ENCODE results near the gene IDUA.

DNA sequence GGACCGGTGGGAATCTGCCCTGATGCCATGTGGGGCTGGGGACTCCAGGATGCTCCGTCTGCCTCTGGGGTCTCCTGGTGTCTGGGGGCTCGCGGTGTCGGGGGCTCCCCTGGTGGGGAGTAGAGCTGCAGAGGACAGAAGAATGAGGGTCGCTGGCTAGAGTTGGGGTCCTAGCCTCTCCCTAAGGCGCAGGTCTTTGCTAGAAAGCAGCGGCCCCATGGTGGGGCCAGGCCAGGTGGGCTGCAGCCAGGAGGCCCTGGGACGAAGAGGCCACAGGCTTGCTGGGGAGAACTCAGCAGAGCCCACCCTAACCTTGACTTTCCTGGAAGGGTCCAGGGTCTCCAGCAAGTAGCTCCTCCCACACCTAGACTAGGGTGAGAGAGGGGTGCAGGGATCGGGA, 46.0 kb downstream of the IDUA start:
- TF ChIP-seq, protein P1, sequence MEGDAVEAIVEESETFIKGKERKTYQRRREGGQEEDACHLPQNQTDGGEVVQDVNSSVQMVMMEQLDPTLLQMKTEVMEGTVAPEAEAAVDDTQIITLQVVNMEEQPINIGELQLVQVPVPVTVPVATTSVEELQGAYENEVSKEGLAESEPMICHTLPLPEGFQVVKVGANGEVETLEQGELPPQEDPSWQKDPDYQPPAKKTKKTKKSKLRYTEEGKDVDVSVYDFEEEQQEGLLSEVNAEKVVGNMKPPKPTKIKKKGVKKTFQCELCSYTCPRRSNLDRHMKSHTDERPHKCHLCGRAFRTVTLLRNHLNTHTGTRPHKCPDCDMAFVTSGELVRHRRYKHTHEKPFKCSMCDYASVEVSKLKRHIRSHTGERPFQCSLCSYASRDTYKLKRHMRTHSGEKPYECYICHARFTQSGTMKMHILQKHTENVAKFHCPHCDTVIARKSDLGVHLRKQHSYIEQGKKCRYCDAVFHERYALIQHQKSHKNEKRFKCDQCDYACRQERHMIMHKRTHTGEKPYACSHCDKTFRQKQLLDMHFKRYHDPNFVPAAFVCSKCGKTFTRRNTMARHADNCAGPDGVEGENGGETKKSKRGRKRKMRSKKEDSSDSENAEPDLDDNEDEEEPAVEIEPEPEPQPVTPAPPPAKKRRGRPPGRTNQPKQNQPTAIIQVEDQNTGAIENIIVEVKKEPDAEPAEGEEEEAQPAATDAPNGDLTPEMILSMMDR (IDR thresholded peaks at IDR 0.05): no peak
- TF ChIP-seq POLR2A (IDR thresholded peaks at IDR 0.05): no peak
